Retina (tissue), 1 donor: ENCODE results near the gene PUS1.

Source experiments
- DNase-seq: peaks from one replicate; pipeline ENCODE4 v3.0.0-alpha.2; 2016

Gene PUS1

DNA sequence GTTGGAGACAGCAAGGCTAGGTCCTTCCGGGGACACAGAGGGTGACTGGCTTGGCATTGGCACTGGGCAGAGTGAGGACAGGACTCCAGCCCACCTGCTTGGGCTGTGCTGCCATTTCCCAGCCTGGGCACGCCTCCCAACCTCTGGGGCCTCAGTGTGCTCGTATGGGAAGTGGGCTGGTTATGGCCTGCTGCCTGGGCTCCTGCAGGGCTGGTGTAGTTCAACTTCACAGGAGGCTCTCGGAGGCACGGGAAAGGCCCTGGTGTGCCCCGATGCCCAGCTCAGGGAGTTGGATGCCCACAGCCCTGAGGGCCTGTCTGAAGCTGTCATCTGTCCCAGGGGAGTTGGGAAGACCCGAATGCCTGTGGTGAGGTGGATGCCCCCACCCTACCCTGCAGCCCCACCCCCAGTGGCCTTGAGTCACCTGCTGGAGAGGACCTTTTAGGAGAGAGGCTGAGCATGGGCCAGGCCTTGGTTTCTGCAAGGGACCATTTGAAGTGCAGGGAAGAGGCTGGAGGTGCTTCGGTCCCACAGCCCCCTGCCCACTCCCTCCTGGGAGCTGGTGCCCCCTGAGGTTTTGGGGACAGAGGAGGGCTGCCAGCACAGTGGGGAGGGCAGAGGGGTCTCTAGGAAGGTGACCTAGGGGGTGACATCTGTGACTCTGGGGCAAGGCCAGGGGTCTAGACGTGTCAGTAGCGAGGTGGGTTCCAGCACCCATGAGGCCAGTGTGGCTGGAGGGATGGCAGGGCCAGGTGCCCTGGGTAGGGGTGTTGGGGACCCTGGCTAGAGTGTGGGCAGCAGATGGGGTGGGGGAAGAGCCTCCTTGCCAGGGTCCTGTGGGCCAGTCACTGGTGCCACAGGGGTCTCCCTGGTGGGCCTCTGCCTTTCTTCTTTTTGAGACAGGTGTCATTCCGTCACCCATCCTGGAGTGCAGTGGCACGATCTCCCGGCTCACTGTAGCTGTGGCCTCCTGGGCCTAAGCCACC lies 25.5 kb upstream of the PUS1 start:
- peak; percentile 1 for DNase-seq

- no peak for DNase-seq
These were observed 24.7 kb upstream of the PUS1 start for GRCh38 chr12:131904346-131904745.

- no peak for DNase-seq
These were observed 23.9 kb upstream of the PUS1 start for GRCh38 chr12:131905081-131905629.

DNA sequence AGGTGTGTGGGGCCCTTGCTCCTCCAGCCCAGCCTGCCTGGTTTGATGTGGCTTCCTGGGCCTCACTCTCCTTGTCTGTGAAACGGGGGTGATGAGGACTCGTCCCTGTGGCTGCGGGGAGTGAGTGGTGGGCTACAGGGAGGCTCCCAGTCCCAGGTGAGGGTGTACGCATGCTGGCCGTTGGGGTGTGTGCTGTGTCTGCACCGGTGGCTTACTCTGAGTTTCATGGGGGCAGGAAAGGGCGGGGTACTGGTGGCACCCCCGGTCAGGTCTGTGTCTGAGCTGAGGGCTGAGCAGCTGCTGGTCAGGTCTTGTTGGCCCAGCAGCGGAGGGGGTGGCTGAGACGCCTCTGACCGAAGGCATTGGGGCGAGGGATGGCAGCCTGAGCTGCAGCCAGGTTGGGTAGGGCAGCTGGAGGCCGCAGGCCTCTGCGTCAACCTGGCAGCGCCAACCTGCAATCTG lies 23.4 kb upstream of the PUS1 start:
- DNase-seq = no peak

- DNase-seq = no peak
These were observed 21.5 kb upstream of the PUS1 start for GRCh38 chr12:131907379-131908091.

GRCh38 chr12:131908092-131909080 lies 20.7 kb upstream of the PUS1 start:
- DNase-seq = no peak

DNA sequence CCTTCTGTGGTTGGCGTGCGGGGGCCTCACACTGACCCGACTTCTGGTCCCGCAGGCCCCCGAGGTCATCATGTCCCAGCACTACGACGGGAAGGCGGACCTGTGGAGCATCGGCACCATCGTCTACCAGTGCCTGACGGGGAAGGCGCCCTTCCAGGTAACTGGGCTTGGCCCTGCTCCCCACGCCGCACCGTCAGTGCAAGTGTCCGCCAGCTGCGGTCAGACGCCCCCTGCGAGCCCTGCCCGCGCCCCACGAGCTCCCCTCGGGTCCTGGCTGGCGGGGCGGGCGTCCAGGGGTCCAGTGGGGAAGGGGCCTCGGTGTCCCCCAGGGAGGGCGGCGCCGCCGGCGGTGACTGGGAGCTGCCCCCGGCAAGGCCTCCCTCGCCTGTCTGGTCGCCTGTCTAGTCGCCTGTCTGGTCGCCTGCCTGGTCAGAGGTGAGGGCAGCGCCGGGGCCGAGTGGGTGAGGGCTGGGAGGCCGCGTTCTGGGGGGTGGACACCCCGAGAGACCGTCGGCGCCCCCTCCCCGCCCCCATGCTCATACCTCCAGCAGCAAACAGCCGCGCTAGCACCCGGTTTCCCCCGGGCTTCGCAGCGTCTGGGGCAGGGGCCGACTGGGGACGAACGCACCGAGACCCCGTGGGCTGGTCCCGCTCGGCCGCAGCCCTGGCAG lies 19.9 kb upstream of the PUS1 start:
- DNase-seq = no peak

DNA sequence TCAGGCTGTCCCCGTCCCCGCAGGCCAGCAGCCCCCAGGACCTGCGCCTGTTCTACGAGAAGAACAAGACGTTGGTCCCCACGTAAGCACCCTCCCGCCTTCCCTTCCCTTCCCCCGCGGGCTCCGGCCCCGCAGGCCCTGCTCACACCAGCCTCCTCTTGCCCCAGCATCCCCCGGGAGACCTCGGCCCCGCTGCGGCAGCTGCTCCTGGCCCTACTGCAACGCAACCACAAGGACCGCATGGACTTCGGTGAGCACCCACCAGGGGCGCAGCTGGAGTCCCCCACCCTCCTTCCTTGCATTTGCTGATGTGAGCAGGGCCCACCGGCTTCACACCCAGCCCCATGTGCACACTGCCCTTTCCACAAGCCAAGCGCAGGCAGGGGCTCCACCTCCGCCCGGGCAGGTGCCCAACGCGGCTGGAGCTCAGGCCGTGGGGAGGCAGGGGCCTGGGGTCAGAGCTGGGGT lies 19.3 kb upstream of the PUS1 start:
- DNase-seq = peak; percentile 1

GRCh38 chr12:131910302-131911027 lies 18.6 kb upstream of the PUS1 start:
- no peak for DNase-seq

- DNase-seq = no peak
These were observed 17.9 kb upstream of the PUS1 start for GRCh38 chr12:131911028-131911650.

GRCh38 chr12:131911851-131912477 lies 17.1 kb upstream of the PUS1 start:
- DNase-seq = no peak

DNA sequence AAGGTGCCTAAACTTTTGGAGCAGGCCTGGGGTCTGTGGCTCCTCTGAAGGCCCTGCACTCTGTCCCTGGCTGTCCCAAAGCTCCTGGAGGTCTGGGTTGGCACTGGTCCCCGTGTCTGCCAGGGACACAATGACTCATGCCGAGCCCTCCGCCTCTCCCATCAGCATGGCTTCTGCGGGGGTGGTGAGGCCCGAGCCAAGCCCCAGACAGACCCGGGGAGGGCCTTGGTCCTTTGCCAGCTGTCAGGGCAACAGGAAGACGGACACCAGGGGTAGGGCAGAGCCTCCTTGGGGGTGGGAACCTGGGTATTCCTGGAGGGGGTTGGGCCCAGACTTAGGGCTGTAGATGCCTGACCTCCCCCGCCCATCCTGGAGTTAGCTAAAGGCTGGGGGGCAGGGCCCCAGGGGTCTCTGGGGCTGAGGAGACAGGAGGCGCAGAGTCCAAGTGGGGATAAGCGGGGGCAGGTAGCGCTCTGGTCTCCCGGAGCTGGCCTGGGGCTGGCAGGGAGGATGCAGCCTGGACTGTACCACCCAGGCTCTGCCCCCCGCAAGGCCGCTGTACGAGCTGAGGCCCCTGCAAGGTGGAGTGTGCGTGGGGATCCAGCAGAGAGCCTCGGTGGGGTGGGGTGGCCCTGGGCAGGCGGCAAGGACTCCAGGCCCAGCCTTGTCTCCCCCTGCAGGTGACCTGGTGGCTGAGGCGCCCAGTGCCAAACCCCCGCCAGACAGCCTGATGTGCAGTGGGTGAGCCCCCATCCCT lies 16.4 kb upstream of the PUS1 start:
- DNase-seq = peak; percentile 1

- no peak for DNase-seq
These were observed 15.4 kb upstream of the PUS1 start for GRCh38 chr12:131913666-131914065.

- DNase-seq = no peak
These were observed 14.8 kb upstream of the PUS1 start for GRCh38 chr12:131914179-131914702.

DNA sequence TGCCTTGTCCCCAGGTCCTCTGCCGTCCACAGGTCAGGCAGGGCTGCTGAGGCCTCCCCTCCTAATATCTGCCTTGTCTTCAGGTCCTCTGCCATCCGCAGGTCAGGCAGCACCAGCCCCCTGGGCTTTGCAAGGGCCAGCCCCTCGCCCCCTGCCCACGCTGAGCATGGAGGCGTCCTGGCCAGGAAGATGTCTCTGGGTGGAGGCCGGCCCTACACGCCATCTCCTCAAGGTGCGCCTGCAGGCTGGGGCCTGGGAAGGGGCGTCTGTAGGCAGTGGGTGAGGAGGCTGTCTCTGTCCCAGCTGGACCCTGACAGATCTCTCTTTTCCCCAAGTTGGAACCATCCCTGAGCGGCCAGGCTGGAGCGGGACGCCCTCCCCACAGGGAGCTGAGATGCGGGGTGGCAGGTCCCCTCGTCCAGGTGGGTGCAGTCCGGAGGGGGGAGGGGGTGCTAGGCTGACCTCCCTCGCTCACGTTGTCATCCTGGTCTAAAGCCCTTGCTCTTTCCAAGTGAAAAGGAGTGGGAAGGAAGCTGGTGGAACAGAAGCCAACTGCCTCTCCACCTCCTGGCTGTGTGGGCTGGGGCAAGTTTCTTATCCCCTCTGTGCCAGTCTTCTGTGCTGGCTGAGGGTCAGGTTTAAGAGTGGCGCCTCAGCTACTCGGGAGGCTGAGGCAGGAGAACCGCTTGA lies 13.9 kb upstream of the PUS1 start:
- no peak for DNase-seq

DNA sequence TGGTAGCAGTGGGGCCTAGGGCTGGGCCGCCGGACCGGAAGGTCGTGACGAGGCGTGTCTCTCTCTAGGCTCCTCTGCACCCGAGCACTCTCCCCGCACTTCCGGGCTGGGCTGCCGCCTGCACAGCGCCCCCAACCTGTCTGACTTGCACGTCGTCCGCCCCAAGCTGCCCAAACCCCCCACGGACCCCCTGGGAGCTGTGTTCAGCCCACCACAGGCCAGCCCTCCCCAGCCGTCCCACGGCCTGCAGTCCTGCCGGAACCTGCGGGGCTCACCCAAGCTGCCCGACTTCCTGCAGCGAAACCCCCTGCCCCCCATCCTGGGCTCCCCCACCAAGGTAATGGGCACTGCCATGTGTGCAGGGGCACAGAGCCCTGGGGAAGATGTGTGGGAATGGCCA lies 13.3 kb upstream of the PUS1 start:
- DNase-seq = no peak

GRCh38 chr12:131916306-131917138 lies 12.6 kb upstream of the PUS1 start:
- no peak for DNase-seq
